Activated naive CD8-positive, alpha-beta T cell treated with anti-CD3 and anti-CD28 coated beads, Interleukin-2, amount 50 U/mL, for 16 hours (primary cell): ENCODE measurements around the gene COL9A3.

Experiments
- DNase-seq: peaks from one replicate; pipeline ENCODE4 v3.0.0-alpha.2; 2020; ENCODE audit warnings: low read depth, low spot score

Gene COL9A3

DNA sequence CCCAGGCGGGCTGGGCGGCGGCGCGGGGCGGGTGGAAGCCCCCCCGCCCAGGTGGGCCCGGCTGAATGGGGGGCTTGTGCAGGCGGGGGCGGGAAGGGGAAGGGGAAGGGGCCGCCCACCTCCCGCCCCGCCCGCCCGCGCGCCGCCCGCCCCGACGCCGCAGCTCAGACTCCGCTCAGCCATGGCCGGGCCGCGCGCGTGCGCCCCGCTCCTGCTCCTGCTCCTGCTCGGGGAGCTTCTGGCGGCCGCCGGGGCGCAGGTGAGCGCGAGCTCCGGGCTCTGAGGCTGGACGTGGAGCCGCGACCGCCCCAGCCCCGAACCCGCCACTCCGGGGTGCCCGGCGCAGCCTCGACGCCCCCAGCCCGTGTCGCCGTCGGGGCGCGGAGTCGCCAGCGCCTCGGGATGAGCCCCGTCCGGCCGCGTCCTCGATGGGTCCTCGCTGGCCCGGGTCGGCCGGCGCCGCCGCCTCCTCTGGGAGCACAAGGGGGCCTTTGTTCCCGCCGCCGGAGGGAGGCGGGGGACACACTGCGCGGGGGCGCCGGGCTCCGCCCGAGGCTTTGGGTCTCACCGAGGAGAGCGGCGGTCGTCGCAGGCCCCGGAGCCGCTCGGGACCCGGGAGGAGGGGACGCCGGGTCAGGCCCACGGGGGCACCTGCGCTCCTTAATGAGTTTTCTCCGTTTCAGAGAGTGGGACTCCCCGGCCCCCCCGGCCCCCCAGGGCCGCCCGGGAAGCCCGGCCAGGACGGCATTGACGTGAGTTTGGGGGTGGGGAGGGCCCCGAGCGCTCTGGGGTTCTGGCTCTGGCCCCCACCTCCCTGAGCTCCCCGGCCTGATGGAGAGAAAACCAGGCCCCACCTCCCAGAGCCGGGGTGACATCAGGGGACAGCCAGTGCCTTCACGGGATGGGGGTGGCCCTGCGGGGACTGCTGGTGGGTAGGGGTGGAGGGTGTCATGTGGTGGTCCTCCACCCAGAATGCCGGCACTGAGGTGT, at the start of gene COL9A3:
Gene COL9A3 (plus strand): TSS at position 167 of the 990 bp plus-strand sequence. CDS start 15 bp downstream, at position 182.
- no peak for DNase-seq

DNA sequence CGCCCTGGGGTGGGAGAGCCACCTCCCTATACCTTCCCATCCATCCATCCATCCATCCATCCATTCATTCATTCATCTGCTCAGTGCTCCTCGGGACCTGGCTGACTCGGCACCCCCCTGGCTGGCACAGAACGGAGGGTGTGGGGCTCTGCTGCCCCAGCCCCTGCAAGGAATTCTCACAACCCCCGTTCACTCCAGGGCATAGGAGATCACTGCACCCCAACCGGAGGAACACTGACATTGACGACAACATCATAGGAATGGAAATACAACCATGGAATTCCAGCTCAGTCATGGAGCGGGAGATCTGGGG, 48.7 kb upstream of the COL9A3 start:
- no peak for DNase-seq

DNA sequence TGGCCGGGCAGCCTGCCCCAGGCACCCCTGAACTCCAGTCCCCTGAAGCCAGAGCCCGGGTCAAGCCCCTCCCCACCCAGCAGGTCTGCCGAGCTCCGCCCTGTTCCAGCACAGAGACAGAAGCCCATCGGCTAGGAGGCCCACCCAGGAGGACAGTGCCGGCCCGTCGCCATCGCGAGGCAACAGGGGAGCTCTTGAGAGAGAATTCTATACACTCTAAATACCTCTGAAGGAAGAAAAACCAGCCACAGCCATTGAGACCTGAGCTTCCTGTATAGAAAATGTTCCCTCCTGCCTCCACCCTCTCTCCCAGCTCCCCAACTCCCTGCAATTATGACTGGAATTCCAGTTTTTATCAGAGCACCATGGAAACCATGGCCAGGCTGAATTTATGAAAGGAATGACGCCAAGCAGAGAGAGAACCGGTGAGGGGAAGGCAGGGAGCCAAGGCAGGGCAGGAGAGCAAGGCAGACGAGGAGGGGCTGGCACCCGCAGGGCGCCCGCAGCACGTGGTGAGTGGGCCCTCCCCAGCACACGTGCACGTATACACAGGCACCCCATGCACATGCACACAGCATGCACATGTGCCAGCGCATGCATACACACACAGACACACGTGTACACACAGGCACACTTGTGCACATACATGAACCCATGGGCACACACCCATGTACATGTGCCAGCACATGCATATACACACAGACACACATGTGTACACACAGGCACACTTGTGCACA, 48.1 kb upstream of the COL9A3 start:
- no peak for DNase-seq

DNA sequence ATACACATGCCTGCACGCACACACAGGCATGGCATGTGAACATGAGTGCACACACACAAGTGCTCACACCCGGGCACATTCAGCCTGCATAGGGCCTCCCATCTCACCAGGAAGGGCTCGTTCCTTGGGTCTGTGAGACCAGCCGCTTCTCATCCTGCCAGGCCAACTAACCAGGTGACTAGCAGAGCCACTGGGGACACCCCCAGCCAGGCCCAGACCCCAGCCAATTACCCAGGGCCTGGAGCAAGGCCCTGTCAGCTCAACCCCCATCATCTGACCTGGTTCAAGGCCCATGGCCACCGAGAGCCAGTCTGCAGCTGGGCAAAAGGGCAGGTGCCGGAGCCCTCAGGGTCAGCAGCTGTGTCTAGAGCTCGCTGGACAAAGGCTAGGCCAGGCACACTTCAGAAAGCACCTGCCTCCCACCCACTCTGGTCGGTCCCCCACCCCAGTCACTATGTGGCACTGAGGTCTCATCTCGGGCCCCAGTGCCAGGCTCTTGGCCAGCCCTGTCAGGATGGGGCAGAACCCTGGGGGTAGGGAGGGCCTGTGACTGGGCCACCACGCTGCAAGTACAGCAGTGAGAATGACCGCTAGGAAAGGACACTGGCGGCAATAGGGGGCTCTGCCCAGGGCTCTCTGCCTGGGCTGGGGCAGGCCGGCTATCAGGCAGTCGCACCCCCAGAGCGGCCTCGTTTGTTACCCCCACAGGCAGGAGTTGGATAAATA, 47.3 kb upstream of the COL9A3 start:
- DNase-seq = no peak

DNA sequence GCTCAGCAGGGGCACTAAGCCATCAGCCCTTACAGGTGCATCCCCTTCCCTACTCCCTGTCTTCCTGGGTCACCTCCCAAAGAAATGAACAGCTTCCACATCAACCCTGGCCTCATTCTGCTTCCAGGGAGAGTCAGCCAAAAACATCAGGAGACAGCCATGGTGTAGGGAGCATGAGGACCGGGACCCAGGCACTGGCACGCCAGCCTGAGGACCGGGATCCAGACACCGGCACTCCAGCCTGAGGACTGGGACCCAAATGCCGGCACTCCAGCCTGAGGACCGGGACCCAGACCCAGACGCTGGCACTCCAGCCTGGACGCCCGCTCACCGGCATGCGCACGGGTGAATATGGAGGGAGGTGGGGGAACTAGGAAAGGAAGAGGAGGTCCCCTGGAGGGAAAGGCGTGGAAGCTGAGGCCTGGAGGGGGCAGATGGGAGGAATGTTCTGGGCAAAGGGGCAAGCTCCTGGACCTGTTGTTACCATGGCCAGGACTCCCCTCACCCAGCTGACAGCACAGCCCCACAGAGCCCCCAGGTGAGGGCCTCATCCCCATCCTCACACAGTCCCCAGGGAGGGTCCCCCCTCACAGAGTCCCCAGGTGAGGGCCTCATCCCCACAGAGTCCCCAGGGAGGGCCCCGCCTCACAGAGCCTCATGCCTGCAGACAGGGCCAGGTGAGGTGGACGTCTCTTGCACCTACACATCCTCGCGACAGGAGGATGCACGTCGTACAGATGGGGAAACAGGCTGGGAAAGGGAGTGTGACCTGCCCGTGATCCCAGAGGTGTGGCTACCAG, 46.5 kb upstream of the COL9A3 start:
- no peak for DNase-seq

DNA sequence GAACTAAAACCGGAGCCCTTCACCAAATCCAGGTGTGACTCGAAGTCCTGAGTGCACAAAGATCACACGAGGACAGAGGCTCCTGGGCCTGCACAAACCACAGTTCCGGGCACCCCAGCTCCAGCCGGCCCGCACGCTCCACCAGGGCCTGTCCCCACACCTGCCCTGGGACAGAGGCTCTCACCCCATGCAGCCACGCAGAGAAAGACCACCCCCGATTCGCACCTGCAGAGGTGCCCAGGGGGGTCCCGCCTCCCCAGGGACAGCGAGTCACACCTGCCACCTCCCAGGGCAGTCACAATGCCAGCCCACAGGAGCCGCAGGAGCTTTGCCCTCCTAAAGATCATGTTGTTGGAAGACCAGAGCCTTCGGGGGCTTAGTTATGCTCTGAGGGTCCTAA, 45.9 kb upstream of the COL9A3 start:
- no peak for DNase-seq

DNA sequence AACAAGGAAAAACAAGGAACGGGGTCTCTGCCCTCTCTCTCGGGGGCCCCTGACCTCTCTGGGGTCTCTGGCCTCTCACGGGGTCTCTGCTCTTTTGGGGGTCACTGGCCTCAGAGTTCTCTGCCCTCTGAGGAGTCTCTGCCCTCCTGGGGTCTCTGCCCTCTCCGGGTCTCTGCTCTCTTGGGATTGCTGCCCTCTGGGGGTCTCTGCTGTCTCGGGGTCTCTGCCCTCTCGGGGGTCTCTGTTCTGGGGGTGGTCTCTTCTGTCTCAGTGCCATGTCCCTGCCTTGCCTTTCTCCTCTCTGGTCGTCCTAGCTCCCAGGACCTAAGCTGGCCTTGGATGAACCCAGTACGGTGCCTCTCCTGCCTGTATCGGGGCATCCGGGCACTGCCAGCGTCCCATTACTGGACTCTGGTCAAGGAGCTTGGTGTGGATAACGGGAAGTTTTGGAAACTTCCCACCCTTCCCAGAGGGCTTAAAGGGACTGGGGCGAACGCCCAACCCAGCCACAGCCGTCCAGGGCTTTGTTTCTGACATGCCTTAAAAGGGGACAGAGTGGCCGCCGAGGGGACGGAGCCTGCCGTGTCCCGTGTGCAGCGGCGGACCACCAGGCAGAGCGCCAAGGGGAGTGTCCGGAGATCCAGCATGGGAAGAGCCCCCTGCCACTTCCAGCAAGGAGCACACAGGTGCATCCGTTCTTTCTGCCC, 45.3 kb upstream of the COL9A3 start:
- no peak for DNase-seq

DNA sequence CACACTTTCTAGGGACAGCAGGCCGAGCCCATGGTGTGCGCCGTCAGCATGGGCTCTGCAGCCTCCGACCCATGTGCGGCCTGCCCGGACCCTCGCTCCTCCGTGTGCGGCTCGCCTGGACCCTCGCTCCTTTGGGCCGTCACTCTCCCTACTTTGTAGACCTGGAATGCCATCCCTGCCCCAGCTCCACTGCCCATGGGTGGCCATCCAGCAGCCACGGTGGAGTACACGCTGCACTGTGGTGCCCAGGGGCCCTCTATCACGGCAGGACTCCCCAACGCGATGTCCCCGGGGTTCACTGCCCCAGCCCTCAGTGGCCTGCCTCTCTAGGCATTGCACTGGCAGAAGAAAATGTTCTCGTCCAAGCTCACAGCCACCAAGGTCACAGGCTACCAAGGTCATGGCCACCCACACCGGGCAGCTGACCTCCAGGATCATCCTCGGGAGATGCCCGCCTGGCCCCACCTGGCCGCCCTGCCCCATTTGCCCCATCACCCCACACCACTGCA, 44.7 kb upstream of the COL9A3 start:
- no peak for DNase-seq

DNA sequence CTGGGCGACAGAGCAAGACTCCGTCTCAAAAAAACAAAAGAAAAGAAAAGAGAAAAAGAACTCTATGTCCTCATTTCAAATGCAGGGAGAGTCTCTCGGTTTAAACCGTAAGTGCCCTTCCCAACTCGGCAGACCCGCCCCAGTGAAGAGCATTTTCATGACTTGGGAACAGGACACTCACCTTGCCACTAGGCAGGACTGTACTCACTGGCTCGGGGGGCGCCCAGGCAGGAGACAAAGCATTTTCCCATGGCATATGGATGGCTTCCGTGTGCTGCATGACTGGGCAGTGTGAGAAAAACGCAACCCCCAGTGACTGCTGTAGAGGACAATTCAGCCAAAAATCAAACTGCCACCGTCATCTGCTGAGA, 44.2 kb upstream of the COL9A3 start:
- no peak for DNase-seq

DNA sequence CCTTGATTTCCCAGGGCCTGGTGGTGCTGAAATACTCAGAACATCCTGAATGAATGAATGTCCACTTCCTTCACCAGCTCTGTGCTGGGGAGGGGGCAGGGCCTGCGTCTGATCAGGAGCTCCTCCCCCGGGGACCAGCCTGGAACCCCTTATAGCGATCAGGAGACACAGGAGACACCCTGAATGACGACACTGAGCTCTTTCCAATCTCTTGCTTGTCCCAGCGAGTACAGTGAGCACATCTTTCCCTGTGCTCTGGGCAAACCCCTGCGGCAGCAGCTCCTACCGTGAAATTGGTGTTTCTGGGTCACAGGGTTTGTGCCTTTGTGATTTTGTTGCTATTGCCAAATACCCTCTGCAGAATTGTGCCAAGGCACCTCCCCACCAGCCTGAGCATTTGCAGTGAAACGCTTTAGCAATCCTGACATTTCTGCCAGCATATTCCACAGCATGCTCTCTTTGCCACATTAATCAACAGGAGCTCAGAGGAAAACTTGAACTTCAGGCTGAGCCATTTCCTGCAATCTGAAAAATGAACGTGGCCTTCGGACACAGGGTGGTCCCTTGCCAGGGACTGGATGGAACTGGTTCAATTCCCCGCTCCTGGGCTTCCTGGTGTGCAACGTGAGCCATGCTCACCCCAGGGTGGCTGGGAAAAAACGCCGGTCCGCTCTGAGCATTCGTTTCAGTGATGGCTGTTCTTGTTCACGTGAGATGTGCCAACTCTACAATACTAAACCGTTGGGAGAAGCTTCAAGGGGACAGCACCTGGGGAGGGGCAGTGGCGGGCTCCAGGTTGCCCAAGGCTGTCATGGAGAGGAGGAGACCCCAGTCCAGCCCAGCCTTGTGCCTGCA, 43.6 kb upstream of the COL9A3 start:
- DNase-seq = no peak

DNA sequence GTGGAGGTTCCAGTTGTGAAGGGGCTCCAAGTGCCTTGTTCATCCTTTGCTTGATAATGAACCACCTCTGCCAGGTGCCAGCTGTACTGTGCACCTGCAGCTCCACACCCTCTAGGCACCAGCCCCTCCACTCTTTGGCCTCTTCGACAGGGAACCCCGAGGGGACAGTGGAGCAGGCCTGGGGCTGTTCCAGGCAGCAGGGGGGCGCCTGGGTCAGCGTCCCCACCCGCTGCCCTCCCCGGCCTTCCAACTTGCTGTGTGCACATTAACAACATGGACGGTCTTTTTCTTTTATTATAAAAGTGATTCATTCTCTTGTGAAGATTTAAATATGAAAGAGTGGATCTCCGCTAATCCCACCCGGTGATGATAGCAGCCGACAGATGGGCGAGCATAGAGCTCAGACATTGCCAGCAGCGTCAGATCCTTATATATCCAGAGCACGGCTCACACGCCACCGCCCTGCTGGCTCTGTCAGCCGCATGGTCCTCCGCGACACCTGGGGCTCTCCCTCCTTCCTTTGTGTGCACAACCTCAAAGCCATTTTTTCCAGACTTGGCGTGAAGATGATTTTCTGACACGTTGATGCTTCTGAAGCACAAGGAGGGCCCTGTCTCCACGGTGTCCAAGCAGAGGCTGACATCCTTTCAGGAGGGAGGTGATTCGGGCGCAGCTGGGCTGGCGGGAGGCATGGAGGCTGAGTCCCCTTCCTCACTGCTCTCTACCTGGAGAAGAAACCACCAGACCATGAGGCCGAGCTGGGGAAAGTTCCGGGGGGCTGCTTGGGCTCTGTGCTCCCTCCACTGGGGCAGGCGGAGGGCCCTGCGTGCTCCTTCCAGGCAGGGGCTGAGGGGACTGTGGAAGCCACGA, 42.8 kb upstream of the COL9A3 start:
- no peak for DNase-seq

DNA sequence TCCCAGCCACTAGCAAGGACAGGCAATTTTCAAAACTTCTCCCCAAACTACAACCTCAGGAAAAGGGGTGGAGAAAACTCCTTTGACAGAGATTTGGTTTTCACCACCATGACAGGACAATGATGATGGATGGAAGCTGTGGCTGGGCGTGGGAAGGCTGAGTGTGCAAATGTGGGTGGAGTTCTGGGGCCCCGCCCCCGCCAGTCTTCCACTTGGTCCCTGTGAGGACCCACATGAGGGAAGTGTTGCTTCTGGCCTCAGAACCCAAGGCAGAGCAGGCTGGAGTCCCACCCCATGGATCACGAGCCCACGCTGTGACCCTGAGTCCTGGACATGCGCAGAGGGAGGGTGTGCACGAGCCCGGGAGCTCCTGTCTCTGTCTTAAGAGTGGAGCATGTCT, 42.1 kb upstream of the COL9A3 start:
- DNase-seq = no peak

DNA sequence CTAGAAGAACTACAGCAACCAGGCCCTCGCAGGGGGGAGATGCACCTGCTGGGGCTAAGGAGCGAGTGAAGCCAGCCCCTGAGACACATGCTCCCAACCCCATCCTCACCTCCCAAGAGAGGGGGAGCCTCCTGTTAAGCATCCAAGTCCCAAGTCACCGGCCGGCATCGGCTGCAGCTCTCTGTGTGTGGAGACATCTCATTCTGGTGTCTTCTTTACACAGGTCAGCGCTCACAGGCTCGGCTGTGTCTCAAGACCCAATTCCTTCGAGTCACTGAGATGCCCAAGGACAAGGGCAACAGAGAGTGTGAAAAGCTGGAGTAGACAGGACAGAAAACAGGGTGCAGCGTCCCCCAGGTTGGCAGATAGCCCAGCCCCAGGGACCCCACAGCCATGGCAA, 41.6 kb upstream of the COL9A3 start:
- no peak for DNase-seq

DNA sequence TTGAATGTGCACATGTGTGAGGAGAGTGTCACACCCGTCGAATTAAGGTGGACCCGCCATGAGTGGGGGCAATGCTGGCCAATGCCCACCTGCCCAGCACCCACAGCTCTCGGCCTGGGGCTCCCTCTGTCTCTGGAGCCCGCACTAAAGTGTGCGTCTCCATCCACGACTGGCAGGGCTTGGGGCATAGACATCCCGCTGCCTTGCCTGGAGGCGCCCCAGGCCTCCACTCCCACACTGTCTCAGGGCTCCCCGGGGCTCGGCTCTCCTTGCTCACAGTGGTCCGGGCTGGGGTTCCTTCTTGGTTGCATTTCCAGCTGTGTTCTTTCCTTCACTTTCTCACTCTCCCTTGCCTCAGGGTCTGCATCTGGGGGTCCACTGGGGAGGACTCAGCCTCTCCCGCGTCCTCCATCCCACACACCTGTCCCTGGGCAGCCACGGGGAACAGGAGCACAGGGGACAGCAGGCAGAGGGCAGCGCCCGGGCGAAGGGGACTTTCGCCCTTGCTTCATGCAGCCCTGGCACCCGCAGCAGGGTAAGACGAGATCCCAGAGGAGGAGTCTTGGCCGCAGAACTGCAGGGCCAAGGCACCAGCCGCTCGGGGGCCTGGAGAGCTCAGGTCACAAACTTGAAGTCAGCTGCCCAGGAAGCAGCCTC, 40.7 kb upstream of the COL9A3 start:
- DNase-seq = no peak

DNA sequence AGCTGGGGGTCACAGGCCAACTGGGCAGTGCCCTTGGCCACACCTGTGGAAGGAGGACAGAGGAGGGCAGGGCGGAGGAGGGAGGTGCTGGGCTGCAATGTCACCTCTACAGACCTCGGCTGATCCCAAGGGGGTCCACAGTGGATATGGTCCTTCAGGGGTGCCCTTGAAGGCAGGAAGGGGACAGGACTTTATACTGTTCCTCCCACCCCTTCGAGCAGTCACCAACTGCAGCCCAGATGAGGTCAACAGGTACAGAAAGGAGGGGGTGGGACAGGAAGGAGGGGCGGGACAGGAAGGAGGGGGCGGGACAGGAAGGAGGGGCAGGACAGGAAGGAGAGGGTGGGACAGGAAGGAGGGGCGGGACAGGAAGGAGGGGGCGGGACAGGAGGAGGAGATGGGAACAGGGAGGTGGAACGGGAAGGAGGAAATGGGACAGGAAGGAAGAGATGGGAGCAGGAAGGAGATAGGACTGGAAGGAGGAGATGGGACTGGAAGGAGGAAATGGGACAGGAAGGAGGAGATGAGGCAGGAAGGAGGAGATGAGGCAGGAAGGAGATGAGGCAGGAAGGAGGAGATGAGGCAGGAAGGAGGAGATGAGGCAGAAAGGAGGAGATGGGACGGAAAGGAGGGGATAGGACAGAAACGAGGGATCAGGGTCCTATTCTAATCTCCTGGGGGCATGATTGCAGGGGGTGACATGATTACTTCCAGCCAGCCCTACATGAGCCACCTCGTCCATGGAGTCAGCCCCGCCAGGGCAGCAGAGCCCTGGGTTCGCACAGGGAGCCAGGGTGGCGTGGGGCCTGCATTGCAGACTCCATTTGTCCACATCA, 39.9 kb upstream of the COL9A3 start:
- peak; percentile 27 for DNase-seq

DNA sequence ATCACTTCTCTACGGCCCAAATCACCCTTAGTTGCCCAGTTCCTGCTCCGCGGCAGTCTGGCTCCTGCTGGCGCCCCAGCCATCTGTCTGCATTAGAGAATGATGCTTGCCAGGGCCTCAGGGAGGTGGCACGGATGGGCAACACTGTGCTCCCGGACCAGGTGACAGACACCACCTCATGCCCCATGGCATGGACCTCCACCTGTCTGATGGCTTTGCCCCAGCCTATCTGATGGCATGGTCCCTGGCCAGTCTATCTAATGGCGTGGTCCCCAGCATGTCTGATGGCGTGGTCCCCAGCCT, 39.4 kb upstream of the COL9A3 start:
- no peak for DNase-seq

DNA sequence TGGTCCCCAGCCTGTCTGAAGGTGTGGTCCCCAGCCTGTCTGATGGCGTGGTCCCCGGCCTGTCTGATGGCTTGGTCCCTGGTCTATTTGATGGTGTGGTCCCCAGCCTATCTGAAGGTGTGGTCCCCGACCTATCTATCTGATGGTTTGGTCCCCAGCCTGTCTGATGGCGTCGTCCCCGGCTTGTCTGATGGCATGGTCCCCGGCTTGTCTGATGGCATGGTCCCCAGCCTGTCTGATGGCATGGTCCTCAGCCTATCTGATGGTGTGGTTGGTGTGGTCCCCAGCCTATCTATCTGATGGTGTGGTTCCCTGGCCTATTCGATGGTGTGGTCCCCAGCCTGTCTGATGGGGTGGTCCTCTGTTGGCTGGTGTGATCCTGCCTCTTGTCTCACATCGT, 38.8 kb upstream of the COL9A3 start:
- DNase-seq = no peak
